ENCODE measurements around the gene NFE2L2. TPM values are rescaled to one million over a fixed set of nuclear protein-coding genes. Genes with fewer than 3 reads are reported as not detected.
"Not testable (repeated sequence)": the region's sequence is repeated elsewhere in the genome, so short reads cannot be mapped to it uniquely, and the experiment has no call there.

Gene NFE2L2
- 100 to 1,000 TPM; 133 to 151 (median 146) TPM for polyA plus RNA-seq (ENCODE audit: insufficient read length in 3 of 3)
- long read RNA-seq, donor 1, transcript NFE2L2-210 (2 exons, 521 nt): minor isoform, 7 of 77 reads
- long read RNA-seq, donor 1, transcript NFE2L2-212 (2 exons, 930 nt): minor isoform, 6 of 77 reads
- long read RNA-seq, donor 1, transcript NFE2L2-202 (5 exons, 2,651 nt): minor isoform, 6 of 77 reads
- long read RNA-seq, donor 1, transcript NFE2L2-201 (5 exons, 2,853 nt): major isoform, 10 of 77 reads
- long read RNA-seq, donor 1, partial matches to known transcripts: 38 of 77 reads
- long read RNA-seq, donor 1, other reads (novel, unspliced or antisense): 9 of 77 reads
- long read RNA-seq, donor 2, transcript NFE2L2-201 (5 exons, 2,853 nt): major isoform, 17 of 52 reads
- long read RNA-seq, donor 2, transcript NFE2L2-202 (5 exons, 2,651 nt): minor isoform, 10 of 52 reads
- long read RNA-seq, donor 2, transcript NFE2L2-210 (2 exons, 521 nt): minor isoform, 12 of 52 reads
- long read RNA-seq, donor 2, partial matches to known transcripts: 11 of 52 reads
- long read RNA-seq, donor 2, other reads (novel, unspliced or antisense): 0 of 52 reads
- long read RNA-seq, donor 3, transcript NFE2L2-210 (2 exons, 521 nt): minor isoform, 12 of 53 reads
- long read RNA-seq, donor 3, transcript NFE2L2-201 (5 exons, 2,853 nt): major isoform, 22 of 53 reads
- long read RNA-seq, donor 3, transcript NFE2L2-202 (5 exons, 2,651 nt): minor isoform, 16 of 53 reads
- long read RNA-seq, donor 3, partial matches to known transcripts: 0 of 53 reads
- long read RNA-seq, donor 3, other reads (novel, unspliced or antisense): 0 of 53 reads
- long read RNA-seq, donor 4, transcript NFE2L2-201 (5 exons, 2,853 nt): major isoform, 18 of 39 reads
- long read RNA-seq, donor 4, transcript NFE2L2-202 (5 exons, 2,651 nt): minor isoform, 10 of 39 reads
- long read RNA-seq, donor 4, transcript NFE2L2-210 (2 exons, 521 nt): minor isoform, 8 of 39 reads
- long read RNA-seq, donor 4, partial matches to known transcripts: 0 of 39 reads
- long read RNA-seq, donor 4, other reads (novel, unspliced or antisense): 0 of 39 reads
- long read RNA-seq, donor 5: 0 reads
- long read RNA-seq, donor 6, transcript NFE2L2-210 (2 exons, 521 nt): major isoform, 16 of 49 reads
- long read RNA-seq, donor 6, transcript NFE2L2-201 (5 exons, 2,853 nt): major isoform, 16 of 49 reads
- long read RNA-seq, donor 6, transcript NFE2L2-202 (5 exons, 2,651 nt): minor isoform, 8 of 49 reads
- long read RNA-seq, donor 6, partial matches to known transcripts: 6 of 49 reads
- long read RNA-seq, donor 6, other reads (novel, unspliced or antisense): 0 of 49 reads
- long read RNA-seq, donor 7, transcript NFE2L2-201 (5 exons, 2,853 nt): major isoform, 31 of 56 reads
- long read RNA-seq, donor 7, transcript NFE2L2-202 (5 exons, 2,651 nt): minor isoform, 11 of 56 reads
- long read RNA-seq, donor 7, transcript NFE2L2-210 (2 exons, 521 nt): minor isoform, 5 of 56 reads
- long read RNA-seq, donor 7, partial matches to known transcripts: 0 of 56 reads
- long read RNA-seq, donor 7, other reads (novel, unspliced or antisense): 8 of 56 reads
- long read RNA-seq, donor 8, transcript NFE2L2-210 (2 exons, 521 nt): minor isoform, 14 of 77 reads
- long read RNA-seq, donor 8, transcript NFE2L2-201 (5 exons, 2,853 nt): major isoform, 40 of 77 reads
- long read RNA-seq, donor 8, transcript NFE2L2-202 (5 exons, 2,651 nt): minor isoform, 15 of 77 reads
- long read RNA-seq, donor 8, partial matches to known transcripts: 6 of 77 reads
- long read RNA-seq, donor 8, other reads (novel, unspliced or antisense): 0 of 77 reads
- long read RNA-seq, donor 9, transcript NFE2L2-201 (5 exons, 2,853 nt): major isoform, 21 of 42 reads
- long read RNA-seq, donor 9, transcript NFE2L2-202 (5 exons, 2,651 nt): minor isoform, 7 of 42 reads
- long read RNA-seq, donor 9, transcript NFE2L2-210 (2 exons, 521 nt): minor isoform, 8 of 42 reads
- long read RNA-seq, donor 9, partial matches to known transcripts: 5 of 42 reads
- long read RNA-seq, donor 9, other reads (novel, unspliced or antisense): 0 of 42 reads
- long read RNA-seq, donor 10, transcript NFE2L2-201 (5 exons, 2,853 nt): major isoform, 20 of 44 reads
- long read RNA-seq, donor 10, transcript NFE2L2-202 (5 exons, 2,651 nt): minor isoform, 12 of 44 reads
- long read RNA-seq, donor 10, transcript NFE2L2-210 (2 exons, 521 nt): minor isoform, 12 of 44 reads
- long read RNA-seq, donor 10, partial matches to known transcripts: 0 of 44 reads
- long read RNA-seq, donor 10, other reads (novel, unspliced or antisense): 0 of 44 reads
- long read RNA-seq, donor 11, transcript NFE2L2-201 (5 exons, 2,853 nt): minor isoform, 10 of 33 reads
- long read RNA-seq, donor 11, transcript NFE2L2-202 (5 exons, 2,651 nt): major isoform, 13 of 33 reads
- long read RNA-seq, donor 11, partial matches to known transcripts: 5 of 33 reads
- long read RNA-seq, donor 11, other reads (novel, unspliced or antisense): 0 of 33 reads
- long read RNA-seq, donor 12, transcript NFE2L2-210 (2 exons, 521 nt): minor isoform, 6 of 20 reads
- long read RNA-seq, donor 12, transcript NFE2L2-201 (5 exons, 2,853 nt): major isoform, 10 of 20 reads
- long read RNA-seq, donor 12, partial matches to known transcripts: 0 of 20 reads
- long read RNA-seq, donor 12, other reads (novel, unspliced or antisense): 0 of 20 reads
- long read RNA-seq, donor 13, transcript NFE2L2-201 (5 exons, 2,853 nt): major isoform, 30 of 91 reads
- long read RNA-seq, donor 13, transcript NFE2L2-212 (2 exons, 930 nt): minor isoform, 8 of 91 reads
- long read RNA-seq, donor 13, transcript NFE2L2-202 (5 exons, 2,651 nt): minor isoform, 18 of 91 reads
- long read RNA-seq, donor 13, transcript NFE2L2-210 (2 exons, 521 nt): minor isoform, 19 of 91 reads
- long read RNA-seq, donor 13, partial matches to known transcripts: 12 of 91 reads
- long read RNA-seq, donor 13, other reads (novel, unspliced or antisense): 0 of 91 reads
- long read RNA-seq, donor 14, transcript NFE2L2-210 (2 exons, 521 nt): minor isoform, 8 of 45 reads
- long read RNA-seq, donor 14, transcript NFE2L2-202 (5 exons, 2,651 nt): minor isoform, 8 of 45 reads
- long read RNA-seq, donor 14, transcript NFE2L2-201 (5 exons, 2,853 nt): major isoform, 26 of 45 reads
- long read RNA-seq, donor 14, partial matches to known transcripts: 0 of 45 reads
- long read RNA-seq, donor 14, other reads (novel, unspliced or antisense): 0 of 45 reads
- long read RNA-seq, donor 15, transcript NFE2L2-201 (5 exons, 2,853 nt): major isoform, 8 of 14 reads
- long read RNA-seq, donor 15, partial matches to known transcripts: 0 of 14 reads
- long read RNA-seq, donor 15, other reads (novel, unspliced or antisense): 0 of 14 reads
- long read RNA-seq, donor 16, transcript NFE2L2-201 (5 exons, 2,853 nt): major isoform, 46 of 106 reads
- long read RNA-seq, donor 16, transcript NFE2L2-202 (5 exons, 2,651 nt): minor isoform, 21 of 106 reads
- long read RNA-seq, donor 16, transcript NFE2L2-210 (2 exons, 521 nt): minor isoform, 10 of 106 reads
- long read RNA-seq, donor 16, partial matches to known transcripts: 25 of 106 reads
- long read RNA-seq, donor 16, other reads (novel, unspliced or antisense): 0 of 106 reads

DNA sequence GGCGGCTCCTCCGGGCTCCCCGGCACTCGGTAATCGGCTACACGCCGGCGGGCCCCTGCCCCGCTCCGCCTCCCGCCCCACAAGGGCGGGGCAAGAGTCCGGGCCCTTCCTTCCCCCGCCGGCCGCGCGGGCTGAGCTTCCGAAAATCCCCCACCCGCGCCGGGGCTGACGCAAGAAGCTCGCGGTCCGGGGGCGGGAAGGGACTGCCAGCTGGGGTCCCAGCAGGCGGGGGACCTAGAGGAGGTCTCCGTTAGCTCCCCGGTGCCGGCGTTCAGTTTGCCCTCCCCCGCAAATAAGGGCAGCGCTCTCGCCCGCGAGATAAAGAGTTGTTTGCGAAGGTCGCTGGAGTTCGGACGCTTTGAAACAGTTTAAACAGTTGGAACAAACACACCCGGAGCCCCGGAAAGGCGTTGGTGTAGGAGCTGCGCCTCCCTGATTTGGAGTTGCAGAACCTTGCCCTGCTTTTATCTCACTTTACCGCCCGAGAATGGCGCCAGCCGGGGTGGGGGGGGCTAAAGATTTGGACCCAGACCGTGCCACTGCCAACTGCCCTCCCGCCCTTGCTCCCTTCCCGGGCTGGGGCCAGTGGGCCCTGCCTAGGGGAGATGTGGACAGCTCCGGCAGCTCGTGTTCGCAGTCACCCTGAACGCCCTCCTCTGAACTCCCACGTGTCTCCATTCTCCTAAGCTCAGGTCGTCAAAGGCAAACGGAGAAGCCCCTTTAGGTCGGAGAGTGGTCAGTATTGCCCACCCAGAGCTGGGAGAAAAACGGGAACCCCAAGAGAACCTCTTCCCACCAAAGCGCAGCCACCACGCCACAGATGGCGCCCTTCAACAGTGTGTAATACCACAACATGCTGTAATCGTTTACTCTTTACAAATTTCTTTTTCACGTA, at the start of gene NFE2L2:
TSS of gene NFE2L2 (minus strand) at position 35 of the 895 bp plus-strand sequence. CDS start 151 bp downstream, outside the sequence.
- DNase-seq (ENCODE audit: extremely low read depth in 1 of 11, low read depth in 9 of 11, low spot score in 4 of 11): peak in 10 of 11 donors; percentile 72 to 90 (median 88)

GRCh38 chr2:177314194-177314593, 49.7 kb upstream of the NFE2L2 start:
- DNase-seq (ENCODE audit: extremely low read depth in 1 of 11, low read depth in 9 of 11, low spot score in 4 of 11): no peak

GRCh38 chr2:177313162-177313781, 48.7 kb upstream of the NFE2L2 start:
- no peak for DNase-seq (ENCODE audit: extremely low read depth in 1 of 11, low read depth in 9 of 11, low spot score in 4 of 11)

- no peak for DNase-seq (ENCODE audit: extremely low read depth in 1 of 11, low read depth in 9 of 11, low spot score in 4 of 11)
Measured at GRCh38 chr2:177312562-177312961, 48.0 kb upstream of the NFE2L2 start.

DNA sequence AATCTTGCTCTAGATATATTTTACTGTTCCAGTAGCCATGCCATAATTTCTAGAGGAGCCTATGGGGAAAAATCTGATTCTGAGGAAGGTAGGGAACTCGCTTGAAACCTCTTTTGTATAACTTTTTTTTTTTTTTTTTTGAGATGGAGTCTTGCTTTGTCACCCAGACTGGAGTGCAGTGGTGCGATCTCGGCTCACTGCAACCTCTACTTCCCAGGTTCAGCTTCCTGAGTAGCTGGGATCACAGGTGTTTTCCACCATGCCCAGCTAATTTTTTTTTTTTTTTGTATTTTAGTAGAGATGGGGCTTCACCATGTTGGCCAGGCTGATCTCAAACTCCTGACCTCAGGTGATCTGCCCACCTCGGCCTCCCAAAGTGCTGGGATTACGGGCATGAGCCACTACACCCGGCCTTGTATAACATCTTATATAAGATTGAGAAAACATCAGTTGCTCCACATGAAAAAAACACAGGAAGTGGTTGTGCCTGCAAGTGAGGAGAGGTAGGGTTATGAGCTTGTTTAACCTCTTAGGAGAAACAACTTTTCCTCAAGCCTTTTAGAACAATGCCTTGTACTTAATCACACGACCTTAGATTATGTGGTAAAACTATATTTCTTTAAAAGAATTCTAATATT, 45.3 kb upstream of the NFE2L2 start:
- not testable (repeated sequence) for DNase-seq (ENCODE audit: extremely low read depth in 1 of 11, low read depth in 9 of 11, low spot score in 4 of 11)

GRCh38 chr2:177306550-177306949, 42.0 kb upstream of the NFE2L2 start:
- no peak for DNase-seq (ENCODE audit: extremely low read depth in 1 of 11, low read depth in 9 of 11, low spot score in 4 of 11)

DNA sequence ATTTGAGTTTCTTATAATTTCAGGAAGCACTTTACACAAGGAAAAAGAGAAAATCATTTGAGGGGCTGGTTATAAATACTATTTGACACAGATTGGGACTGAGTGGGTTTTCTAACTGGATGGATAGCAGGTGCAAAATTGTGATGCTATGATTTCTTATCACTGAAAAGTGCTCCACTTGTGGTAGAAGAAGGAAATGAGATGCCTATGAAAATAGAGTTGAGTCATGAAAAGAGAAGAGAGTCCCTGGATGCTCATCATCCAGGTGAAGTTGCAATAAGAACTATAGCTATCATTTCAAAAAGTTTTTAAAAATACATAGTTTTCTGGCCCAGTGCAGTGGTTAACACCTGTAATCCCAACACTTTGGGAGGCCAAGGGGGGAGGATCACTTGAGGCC, 39.4 kb upstream of the NFE2L2 start:
- no peak for DNase-seq (ENCODE audit: extremely low read depth in 1 of 11, low read depth in 9 of 11, low spot score in 4 of 11)

GRCh38 chr2:177302552-177302951, 38.0 kb upstream of the NFE2L2 start:
- DNase-seq (ENCODE audit: extremely low read depth in 1 of 11, low read depth in 9 of 11, low spot score in 4 of 11): no peak

GRCh38 chr2:177298191-177298590, 33.7 kb upstream of the NFE2L2 start:
- no peak for DNase-seq (ENCODE audit: extremely low read depth in 1 of 11, low read depth in 9 of 11, low spot score in 4 of 11)

GRCh38 chr2:177296040-177296439, 31.5 kb upstream of the NFE2L2 start:
- no peak for DNase-seq (ENCODE audit: extremely low read depth in 1 of 11, low read depth in 9 of 11, low spot score in 4 of 11)

GRCh38 chr2:177295484-177295883, 31.0 kb upstream of the NFE2L2 start:
- peak in 1 of 11 donors; percentile 6 for DNase-seq (ENCODE audit: extremely low read depth in 1 of 11, low read depth in 9 of 11, low spot score in 4 of 11)

DNA sequence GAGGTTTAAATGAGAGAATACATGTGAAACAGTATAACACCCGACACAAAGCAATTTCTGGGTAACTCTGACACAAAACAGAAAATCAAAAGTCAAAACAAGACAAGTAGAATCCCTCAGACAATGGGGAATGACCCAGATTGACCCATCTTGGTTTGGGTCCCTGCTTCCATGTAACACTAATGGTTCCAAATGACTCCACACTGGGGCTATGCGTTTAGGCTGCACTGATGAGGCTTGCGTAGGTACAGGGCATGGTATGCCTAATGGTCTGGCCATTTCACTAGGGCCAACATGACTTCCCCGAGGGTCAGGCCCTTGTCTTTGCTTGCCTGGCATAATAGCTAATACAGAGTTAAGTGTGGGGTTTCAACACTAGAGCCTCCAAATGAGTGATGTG, 27.2 kb upstream of the NFE2L2 start:
- DNase-seq (ENCODE audit: extremely low read depth in 1 of 11, low read depth in 9 of 11, low spot score in 4 of 11): no peak
